GM23338 (cell line): ENCODE results near the gene SPATC1L. TPM values are rescaled to one million over a fixed set of nuclear protein-coding genes. Genes with fewer than 3 reads are reported as not detected.

Experiments used
- ATAC-seq: fragments of 200-7000 bp; cut with Tn5 transposase; 3 replicates; pipeline ENCODE4 v1.9.1; 2020
- DNase-seq: peaks from one replicate; pipeline ENCODE4 v3.0.0-alpha.2; 2015; ENCODE audit warnings: low spot score
- H2AFZ ChIP-seq: fragments of 200-600 bp; sonication (generic); 2 replicates; pipeline ENCODE4 v1.8.0; 2016; ENCODE audit warnings: antibody characterized with exemption, mild to moderate bottlenecking, moderate library complexity
- H3F3A ChIP-seq: fragments of 200-600 bp; sonication (generic); replicated peaks from 2 replicates; pipeline ENCODE4 v1.8.0; 2017; ENCODE audit warnings: antibody characterized with exemption, mixed run types, low read depth
- H3K27ac ChIP-seq: fragments of 200-600 bp; sonication (generic); 2 replicates; pipeline ENCODE4 v1.6.1; 2016; ENCODE audit warnings: low read depth
- H3K27me3 ChIP-seq: fragments of 200-600 bp; sonication (generic); 2 replicates; pipeline ENCODE4 v1.8.0; 2016; ENCODE audit warnings: mild to moderate bottlenecking, mixed run types, moderate library complexity; ENCODE audit not compliant: insufficient read depth
- H3K36me3 ChIP-seq: fragments of 200-600 bp; sonication (generic); 2 replicates; pipeline ENCODE4 v1.8.0; 2016; ENCODE audit warnings: mild to moderate bottlenecking; ENCODE audit not compliant: insufficient read depth
- H3K4me1 ChIP-seq: fragments of 200-600 bp; sonication (generic); 2 replicates; pipeline ENCODE4 v1.8.0; 2016; ENCODE audit warnings: mild to moderate bottlenecking, moderate library complexity; ENCODE audit not compliant: insufficient read depth
- H3K4me2 ChIP-seq: fragments of 200-600 bp; sonication (generic); 2 replicates; pipeline ENCODE4 v1.7.1; 2017; ENCODE audit warnings: mixed run types
- H3K4me3 ChIP-seq: fragments of 200-600 bp; sonication (generic); 2 replicates; pipeline ENCODE4 v1.6.1; 2016; ENCODE audit warnings: mixed run types
- H3K79me2 ChIP-seq: fragments of 200-600 bp; sonication (generic); replicated peaks from 2 replicates; pipeline ENCODE4 v1.8.0; 2017; ENCODE audit warnings: mild to moderate bottlenecking; ENCODE audit not compliant: insufficient read depth
- H3K9me2 ChIP-seq: fragments of 200-600 bp; sonication (generic); 2 replicates; pipeline ENCODE4 v1.8.0; 2017; ENCODE audit not compliant: insufficient read depth
- H4K20me1 ChIP-seq: fragments of 200-600 bp; sonication (generic); replicated peaks from 2 replicates; pipeline ENCODE4 v1.8.0; 2017; ENCODE audit warnings: mild to moderate bottlenecking; ENCODE audit not compliant: insufficient read depth
- H3K27ac Mint-ChIP-seq: 2 replicates; pipeline ENCODE4 v1.8.0; 2020; ENCODE audit warnings: inconsistent platforms, mild to moderate bottlenecking, moderate library complexity, mixed read lengths
- H3K27me3 Mint-ChIP-seq: 3 replicates; pipeline ENCODE4 v1.8.0; 2022; ENCODE audit warnings: low read depth, mild to moderate bottlenecking, moderate library complexity, mixed read lengths, inconsistent platforms; ENCODE audit not compliant: insufficient read depth, poor library complexity
- H3K36me3 Mint-ChIP-seq: 3 replicates; pipeline ENCODE4 v1.8.0; 2021; ENCODE audit warnings: low read depth, mild to moderate bottlenecking, inconsistent platforms, moderate library complexity, mixed read lengths
- H3K4me1 Mint-ChIP-seq: 3 replicates; pipeline ENCODE4 v1.8.0; 2020; ENCODE audit warnings: mild to moderate bottlenecking, inconsistent platforms, mixed read lengths
- H3K4me3 Mint-ChIP-seq: 3 replicates; pipeline ENCODE4 v1.8.0; 2021; ENCODE audit warnings: moderate library complexity, mild to moderate bottlenecking, inconsistent platforms, mixed read lengths
- H3K9me3 Mint-ChIP-seq: 3 replicates; pipeline ENCODE4 v1.8.0; 2020; ENCODE audit warnings: moderate library complexity, mild to moderate bottlenecking, inconsistent platforms, mixed read lengths
- CREB1 ChIP-seq: fragments of 250-450 bp; sonication (Bioruptor Pico); IDR thresholded peaks from 2 replicates; pipeline ENCODE4 v1.5.0; 2020; ENCODE audit warnings: low read depth, mild to moderate bottlenecking, moderate library complexity
- CTCF ChIP-seq, 2 experiments: fragments of 200-600 bp in 1 of 2; sonication (generic) in 1 of 2; conservative IDR thresholded peaks; 2 replicates each; pipeline versions ENCODE4 v1.5.1 to v1.6.1; 2016 to 2017; ENCODE audit warnings: antibody characterized with exemption in 2 of 2, low read depth in 2 of 2, mild to moderate bottlenecking in 2 of 2, moderate library complexity in 1 of 2
- ETS1 ChIP-seq: IDR thresholded peaks from 2 replicates; pipeline ENCODE4 v1.6.1; 2016; ENCODE audit warnings: antibody characterized with exemption
- EZH2 ChIP-seq: fragments of 200-600 bp; sonication (generic); IDR thresholded peaks from one replicate; pipeline ENCODE4 v1.8.0; 2017; ENCODE audit warnings: antibody characterized with exemption, mild to moderate bottlenecking, low read depth; ENCODE audit not compliant: unreplicated experiment
- EZH2phosphoT487 ChIP-seq: fragments of 200-600 bp; sonication (generic); IDR thresholded peaks from one replicate; pipeline ENCODE4 v1.8.1; 2018; ENCODE audit warnings: antibody characterized with exemption; ENCODE audit not compliant: unreplicated experiment
- JUNB ChIP-seq: IDR thresholded peaks from one replicate; pipeline ENCODE4 v1.6.1; 2016; ENCODE audit warnings: antibody characterized with exemption; ENCODE audit not compliant: unreplicated experiment
- NANOG ChIP-seq: IDR thresholded peaks from 2 replicates; pipeline ENCODE4 v1.6.1; 2016; ENCODE audit warnings: antibody characterized with exemption, borderline replicate concordance
- POLR2AphosphoS5 ChIP-seq: IDR thresholded peaks from 2 replicates; pipeline ENCODE4 v1.6.1; 2016; ENCODE audit warnings: antibody characterized with exemption, low read depth
- REST ChIP-seq: IDR thresholded peaks from one replicate; pipeline ENCODE4 v1.6.1; 2018; ENCODE audit warnings: antibody characterized with exemption; ENCODE audit not compliant: unreplicated experiment
- STAT1 ChIP-seq: IDR thresholded peaks from one replicate; pipeline ENCODE4 v1.6.1; 2016; ENCODE audit warnings: antibody characterized with exemption; ENCODE audit not compliant: unreplicated experiment
- ZNF114 ChIP-seq: fragments of 250-450 bp; sonication (Bioruptor Pico); IDR thresholded peaks from 2 replicates; pipeline ENCODE4 v1.5.0; 2020; ENCODE audit warnings: mild to moderate bottlenecking, moderate library complexity
- ZNF331 ChIP-seq: fragments of 250-450 bp; sonication (Bioruptor Pico); IDR thresholded peaks from 2 replicates; pipeline ENCODE4 v1.5.0; 2020; ENCODE audit warnings: low read depth, mild to moderate bottlenecking, moderate library complexity
- ZNF462 ChIP-seq: fragments of 250-450 bp; sonication (Bioruptor Pico); IDR thresholded peaks from 2 replicates; pipeline ENCODE4 v1.5.0; 2020; ENCODE audit warnings: mild to moderate bottlenecking, moderate library complexity
- polyA plus RNA-seq: library from polyadenylated mRNA; unstranded; fragments of >200 nt; fragmentation: Nextera tagmentation; extraction: Ambion mirVana; gene quantifications from 2 replicates; pipeline ENCODE4 v1.2.1, GENCODE V29; 2016
- total RNA-seq: library from RNA; depleted of rRNA; stranded (reverse); fragments of >200 nt; shearing (Covaris generic); gene quantifications from 2 replicates; pipeline ENCODE4 v1.2.3, GENCODE V29; 2014

SPATC1L gene
- total and polyA plus RNA-seq, 2 experiments from 2014 or later = 37.6 to 70.2 TPM

- Histone ChIP-seq H4K20me1 (peaks cover 13% of the 10 kb centered on the region), H3K79me2 (peaks cover 58% of the 10 kb centered on the region), H2AFZ (no peak overlapping the region), H3K27ac (0 out of 2 replicates have a peak overlapping the region, but pooled peaks have one; percentile 14), H3K27me3 (no peaks in the 10 kb centered on the region), H3K4me3 (no peak overlapping the region), H3F3A (0 out of 2 replicates have a peak, but pooled peaks cover 5% of the 10 kb centered on the region), H3K36me3 (peaks cover 14% of the 10 kb centered on the region; the same call in 1 of the 2 replicates), H3K4me2 (no peak overlapping the region), H3K4me1 (no peaks in the 10 kb centered on the region), H3K9me2 (no peaks in the 10 kb centered on the region)
- TF ChIP-seq NANOG (no peak), REST (no peak), ZNF114 (CRISPR knock-in tag) (no peak), JUNB (no peak), ETS1 (no peak), POLR2AphosphoS5 (no peak), CREB1 (CRISPR knock-in tag) (no peak), EZH2phosphoT487 (no peak), ZNF331 (CRISPR knock-in tag) (no peak), ZNF462 (no peak), CTCF (conservative IDR thresholded peaks at IDR 0.05; ENCODE audit: low read depth in 2 of 2) (no peak), STAT1 (no peak), EZH2 (no peak)
- Mint-ChIP-seq H3K27me3 (peaks cover 8% of the 10 kb centered on the region), H3K4me3 (no peak overlapping the region), H3K9me3 (no peaks in the 10 kb centered on the region), H3K27ac (0 out of 2 replicates have a peak overlapping the region, but pooled peaks have one; percentile 70), H3K36me3 (peaks cover 28% of the 10 kb centered on the region), H3K4me1 (peaks cover 5% of the 10 kb centered on the region; the same call in 1 of the 3 replicates)
- ATAC-seq (no peak), DNase-seq (no peak)
These were observed 33.4 kb upstream of the SPATC1L start for GRCh38 chr21:46217511-46218196.
